WTC11 (cell line): Measurements from ENCODE around the gene PPP1R37. TPM values are rescaled to one million over a fixed set of nuclear protein-coding genes. Genes with fewer than 3 reads are reported as not detected.

ENCODE experiments used
- total RNA-seq: library from RNA; stranded (reverse); gene quantifications from 3 replicates; pipeline ENCODE4 v1.2.3, GENCODE V29; 2021

Gene PPP1R37
- total RNA-seq, 1 experiment from 2014 or later, result 35.4 TPM

Other genes starting within 250 kb of the PPP1R37 start
- 164 to 170 TPM (median 168 TPM) in 3 replicates for gene NECTIN2, start 246.9 kb upstream of the PPP1R37 start, total RNA-seq
- gene TOMM40, start 201.9 kb upstream of the PPP1R37 start, total RNA-seq, result 166 to 221 TPM (median 181 TPM) in 3 replicates
- gene APOE, start 187.4 kb upstream of the PPP1R37 start, total RNA-seq, result 815 to 837 TPM (median 824 TPM) in 3 replicates
- gene APOC1, start 178.6 kb upstream of the PPP1R37 start, total RNA-seq, result 76.2 to 101 TPM (median 86.5 TPM) in 3 replicates
- not detected in 3 replicates for gene APOC4, start 150.9 kb upstream of the PPP1R37 start, total RNA-seq
- gene APOC2, start 147.1 kb upstream of the PPP1R37 start, total RNA-seq, result 0.66 to 0.81 TPM in 2 of 3 replicates, not detected in the other
- gene CLPTM1, start 137.8 kb upstream of the PPP1R37 start, total RNA-seq, result 75.9 to 85.6 TPM (median 76.4 TPM) in 3 replicates
- gene RELB, start 91.7 kb upstream of the PPP1R37 start, total RNA-seq, result 8.9 to 10.6 TPM (median 9.9 TPM) in 3 replicates
- 85.0 to 88.9 TPM (median 88.0 TPM) in 3 replicates for gene CLASRP, start 54.1 kb upstream of the PPP1R37 start, total RNA-seq
- gene ZNF296, start 16.7 kb upstream of the PPP1R37 start, total RNA-seq, result 13.4 to 14.8 TPM (median 13.8 TPM) in 3 replicates
- 55.0 to 60.3 TPM (median 55.3 TPM) in 3 replicates for gene GEMIN7, start 13.9 kb upstream of the PPP1R37 start, total RNA-seq
- 0.57 to 1.1 TPM (median 0.76 TPM) in 3 replicates for gene NKPD1, start 67.8 kb downstream of the PPP1R37 start, total RNA-seq
- gene TRAPPC6A, start 85.1 kb downstream of the PPP1R37 start, total RNA-seq, result 59.7 to 75.8 TPM (median 67.1 TPM) in 3 replicates
- gene BLOC1S3, start 85.6 kb downstream of the PPP1R37 start, total RNA-seq, result 9.0 to 10.8 TPM (median 10.0 TPM) in 3 replicates
- gene EXOC3L2, start 152.2 kb downstream of the PPP1R37 start, total RNA-seq, result 2.7 to 3.5 TPM (median 3.1 TPM) in 3 replicates
- gene MARK4, start 158.1 kb downstream of the PPP1R37 start, total RNA-seq, result 58.5 to 60.8 TPM (median 58.6 TPM) in 3 replicates
- gene CKM, start 229.7 kb downstream of the PPP1R37 start, total RNA-seq, result not detected in 3 replicates
- 5.2 to 6.5 TPM (median 5.3 TPM) in 3 replicates for gene KLC3, start 247.6 kb downstream of the PPP1R37 start, total RNA-seq